HepG2 (cell line): ENCODE measurements around the gene DAGLB. TPM values are rescaled to one million over a fixed set of nuclear protein-coding genes. Genes with fewer than 3 reads are reported as not detected.

ENCODE experiments used
- ATAC-seq: fragments of 200-7000 bp; cut with Tn5 transposase; 3 replicates; pipeline ENCODE4 v1.9.1; 2020; ENCODE audit warnings: mild to moderate bottlenecking, moderate library complexity
- BruUV-seq: library from RNA; stranded (reverse); fragments of 400-500 nt; replicated peaks from 2 replicates; lab custom pipeline; 2021; lab: Mats Ljungman, UMichigan
- CTCF ChIA-PET: fragments of 300-600 bp; formaldehyde crosslinking; extraction: SDS; loops from one replicate; lab custom pipeline; 2021; ENCODE audit warnings: low total read pairs, inconsistent platforms, low intra/inter-chr PET ratio; lab: Yijun Ruan, JAX
- POLR2A ChIA-PET: fragments of 350-600 bp; sonication (Branson Sonifier 250); formaldehyde crosslinking; loops from one replicate; lab custom pipeline; 2020; ENCODE audit warnings: antibody characterized with exemption, inconsistent platforms; lab: Yijun Ruan, JAX
- DNase-seq: peaks from one replicate; pipeline ENCODE4 v3.0.0-alpha.2; 2015; ENCODE audit warnings: low spot score
- FAIRE-seq: peaks from 3 replicates; lab custom pipeline; 2011; peaks lifted over from hg19 to GRCh38; lab: Jason Lieb, UNC
- H2AFZ ChIP-seq: one replicate; pipeline ENCODE4 v1.6.1; 2011; ENCODE audit warnings: low read length, inconsistent platforms
- H3K27ac ChIP-seq: fragments of 300-600 bp; 3 replicates; pipeline ENCODE4 v1.8.0; 2011; ENCODE audit warnings: mixed run types, mild to moderate bottlenecking, mixed read lengths, low read length, inconsistent platforms; ENCODE audit not compliant: insufficient read depth; ENCODE audit errors: extremely low read length
- H3K27me3 ChIP-seq, 2 experiments: fragments of 200-600 bp in 1 of 2; 2 replicates in 1 of 2; 3 replicates in 1 of 2; pipeline versions ENCODE4 v1.6.0 to v1.8.0; 2011; ENCODE audit warnings: low read length in 2 of 2, mild to moderate bottlenecking in 2 of 2, moderate library complexity in 2 of 2, inconsistent platforms in 1 of 2; ENCODE audit not compliant: insufficient read depth in 2 of 2, control insufficient read depth in 1 of 2
- H3K36me3 ChIP-seq, 2 experiments: fragments of 200-600 bp in 1 of 2; replicated peaks in 1 of 2; 2 replicates in 1 of 2; 3 replicates in 1 of 2; pipeline versions ENCODE4 v1.5.1 to v1.8.0; 2011; ENCODE audit warnings: low read length in 2 of 2, inconsistent platforms in 1 of 2; ENCODE audit not compliant: insufficient read depth in 2 of 2, control insufficient read depth in 1 of 2
- H3K4me1 ChIP-seq: 2 replicates; pipeline ENCODE4 v1.5.1; 2012; ENCODE audit warnings: low read length, inconsistent platforms; ENCODE audit not compliant: insufficient read depth
- H3K4me2 ChIP-seq: 2 replicates; pipeline ENCODE4 v1.6.0; 2011; ENCODE audit warnings: low read depth, low read length, inconsistent platforms
- H3K4me3 ChIP-seq, 3 experiments: fragments of 200-600 bp in 1 of 3; sonication (generic), shearing (Covaris generic) in 1 of 3; replicated peaks in 1 of 3; 2 replicates each; pipeline ENCODE4 v1.5.1; 2011 to 2016; ENCODE audit warnings: low read length in 3 of 3, inconsistent platforms in 2 of 3, low read depth in 2 of 3, mild to moderate bottlenecking in 2 of 3, control low read depth in 1 of 3, mixed read lengths in 1 of 3; ENCODE audit not compliant: insufficient read depth in 1 of 3
- H3K79me2 ChIP-seq: one replicate; pipeline ENCODE4 v1.6.1; 2011; ENCODE audit warnings: low read length, inconsistent platforms; ENCODE audit not compliant: insufficient read depth
- H3K9ac ChIP-seq: 2 replicates; pipeline ENCODE4 v1.6.0; 2011; ENCODE audit warnings: mild to moderate bottlenecking, low read depth, low read length, inconsistent platforms; ENCODE audit not compliant: insufficient read depth
- H3K9me3 ChIP-seq: 2 replicates; pipeline ENCODE4 v1.5.1; 2012; ENCODE audit warnings: mild to moderate bottlenecking, low read length
- H4K20me1 ChIP-seq: 2 replicates; pipeline ENCODE4 v1.6.0; 2011; ENCODE audit warnings: inconsistent platforms, mild to moderate bottlenecking, low read length, moderate library complexity; ENCODE audit not compliant: insufficient read depth
- AGO2 ChIP-seq: fragments of 200-400 bp; formaldehyde crosslinking; optimal IDR thresholded peaks from 2 replicates; pipeline ENCODE3; 2017; ENCODE audit warnings: mild to moderate bottlenecking, low read depth, low read length, moderate library complexity
- FOXK1 ChIP-seq: sonication (generic); formaldehyde crosslinking; IDR thresholded peaks from 2 replicates; pipeline ENCODE4 v1.4.0; 2020; ENCODE audit warnings: low read depth, missing genetic modification reagents, borderline replicate concordance
- MED1 ChIP-seq: sonication (generic); formaldehyde crosslinking; IDR thresholded peaks from 2 replicates; pipeline ENCODE4 v1.4.0; 2020; ENCODE audit warnings: missing genetic modification reagents
- POLR2G ChIP-seq: fragments of 200-400 bp; formaldehyde crosslinking; IDR thresholded peaks from 2 replicates; pipeline ENCODE4 v1.6.1; 2018; ENCODE audit warnings: mild to moderate bottlenecking, low read depth, low read length, moderate library complexity
- ZNF687 ChIP-seq: sonication (generic); formaldehyde crosslinking; IDR thresholded peaks from 2 replicates; pipeline ENCODE4 v1.5.1; 2020; ENCODE audit warnings: mild to moderate bottlenecking, missing genetic modification reagents, moderate library complexity
- WGBS: methylation state at CpG from one replicate; pipeline ENCODE4 v1.1.6; 2017; ENCODE audit warnings: low lambda C conversion rate; 5-methylcytosine and 5-hydroxymethylcytosine counted together
- in situ Hi-C: cut with HindIII; loops from 2 replicates; pipeline ENCODE4 v1.10.0; 2017; ENCODE audit warnings: low pct_unique_long_range_greater_than_20kb; ENCODE audit not compliant: extremely low pct_ligation_motif_present
- intact Hi-C: fragments of 100-400 bp; cut with micrococcal nuclease; formaldehyde crosslinking; loops from one replicate; pipeline ENCODE4 v1.10.0; 2022; ENCODE audit not compliant: unreplicated experiment
- polyA plus RNA-seq, 8 experiments: library from polyadenylated mRNA; depleted of rRNA in 3 of 8; stranded (reverse) in 7 of 8; unstranded in 1 of 8; fragments of >200 nt; fragmentation: Illumina TruSeq in 4 of 8; extraction: Trizol in 4 of 8; gene quantifications; 2 replicates each; pipeline versions ENCODE4 v1.2.1 to v1.2.3, GENCODE V29; 2011 to 2016; ENCODE audit warnings: low read depth in 4 of 8, missing spikeins in 1 of 8, mixed read lengths in 1 of 8; ENCODE audit not compliant: insufficient read depth in 1 of 8
- total RNA-seq, 5 experiments: library from RNA; depleted of rRNA; stranded (reverse); fragments of >200 nt; fragmentation: Illumina TruSeq; extraction: Trizol; gene quantifications; 2 replicates each; pipeline ENCODE4 v1.2.3, GENCODE V29; 2016; ENCODE audit warnings: low read depth in 1 of 5

Gene DAGLB
- total and polyA plus RNA-seq, 2 of the 13 experiments (the other 11 are each of a cell fraction or from before 2014, with no cell fraction given): 7.9 to 9.8 TPM

- Histone ChIP-seq H3K27me3 (no peaks in the 10 kb centered on the region), H3K9me3 (no peaks in the 10 kb centered on the region), H3K36me3 (peaks cover 15 to 72% of the 10 kb centered on the region in 2 experiments), H2AFZ (no peak overlapping the region), H3K27ac (no peak overlapping the region), H3K4me3 (no peak overlapping the region), H3K4me2 (no peak overlapping the region), H3K79me2 (no peaks in the 10 kb centered on the region), H4K20me1 (0 out of 2 replicates have a peak, but pooled peaks cover 2% of the 10 kb centered on the region), H3K4me1 (no peaks in the 10 kb centered on the region), H3K9ac (no peak overlapping the region)
- POLR2A ChIA-PET: interaction anchor here (0.6 kb wide), 1 partner anchor 38 kb away, joined by 4 read pairs; the partner anchor contains the start of gene DAGLB
- in situ Hi-C loops (no loop called here), intact Hi-C loops (no loop called here)
- BruUV-seq: no TSS peak
- ATAC-seq (peak; percentile 14), FAIRE-seq (no peak), DNase-seq (no peak)
- CTCF ChIA-PET: no interaction called here
- WGBS: 99% methylated on average over 18 of the region's 34 CpGs
- TF ChIP-seq FOXK1 (no peak), POLR2G (peak; percentile 25; the same call in 1 of the 2 replicates), AGO2 (peak; percentile 92), ZNF687 (CRISPR knock-in tag) (peak; percentile 27), MED1 (no peak)
Observed at GRCh38 chr7:6409944-6410693, 37.6 kb downstream of the DAGLB start.
